ENCODE measurements around the gene BEST3. TPM values are rescaled to one million over a fixed set of nuclear protein-coding genes. Genes with fewer than 3 reads are reported as not detected.

Gene BEST3
- total RNA-seq, 4 donors from 2014 or later, result 0.23 TPM; not detected in 3

DNA sequence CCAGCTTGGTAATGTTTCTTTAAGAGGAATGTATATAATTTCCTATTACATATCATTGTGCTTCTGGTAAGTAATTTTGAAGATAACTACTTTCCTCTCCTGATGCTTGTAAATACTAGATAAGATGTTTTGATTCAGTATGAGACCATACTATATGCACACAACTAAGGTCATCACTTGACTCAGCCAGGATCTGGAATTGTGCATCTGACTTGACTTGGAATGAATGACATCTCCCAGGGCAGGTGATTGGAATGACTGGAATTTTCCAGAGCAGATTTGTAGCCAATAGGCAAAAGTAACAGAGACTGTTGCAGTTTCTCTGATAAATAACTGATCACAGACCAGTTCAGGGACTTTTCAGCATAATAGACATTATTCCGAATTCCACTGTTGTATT, 11.1 kb downstream of the BEST3 start:
- no peaks in the 10 kb centered on the region for H3K27me3 ChIP-seq
- TF ChIP-seq EP300 (IDR thresholded peaks at IDR 0.05) (no peak), POLR2A (IDR thresholded peaks at IDR 0.05) (no peak), POLR2AphosphoS5 (IDR thresholded peaks at IDR 0.05) (no peak)
- TF ChIP-seq, protein P1, sequence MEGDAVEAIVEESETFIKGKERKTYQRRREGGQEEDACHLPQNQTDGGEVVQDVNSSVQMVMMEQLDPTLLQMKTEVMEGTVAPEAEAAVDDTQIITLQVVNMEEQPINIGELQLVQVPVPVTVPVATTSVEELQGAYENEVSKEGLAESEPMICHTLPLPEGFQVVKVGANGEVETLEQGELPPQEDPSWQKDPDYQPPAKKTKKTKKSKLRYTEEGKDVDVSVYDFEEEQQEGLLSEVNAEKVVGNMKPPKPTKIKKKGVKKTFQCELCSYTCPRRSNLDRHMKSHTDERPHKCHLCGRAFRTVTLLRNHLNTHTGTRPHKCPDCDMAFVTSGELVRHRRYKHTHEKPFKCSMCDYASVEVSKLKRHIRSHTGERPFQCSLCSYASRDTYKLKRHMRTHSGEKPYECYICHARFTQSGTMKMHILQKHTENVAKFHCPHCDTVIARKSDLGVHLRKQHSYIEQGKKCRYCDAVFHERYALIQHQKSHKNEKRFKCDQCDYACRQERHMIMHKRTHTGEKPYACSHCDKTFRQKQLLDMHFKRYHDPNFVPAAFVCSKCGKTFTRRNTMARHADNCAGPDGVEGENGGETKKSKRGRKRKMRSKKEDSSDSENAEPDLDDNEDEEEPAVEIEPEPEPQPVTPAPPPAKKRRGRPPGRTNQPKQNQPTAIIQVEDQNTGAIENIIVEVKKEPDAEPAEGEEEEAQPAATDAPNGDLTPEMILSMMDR (IDR thresholded peaks at IDR 0.05), result no peak
- ATAC-seq, result no peak
- H3K4me1 ChIP-seq, result no peaks in the 10 kb centered on the region
- WGBS, 2 donors (ENCODE audit: low coverage in 1 of 2), result 90% methylated on average over 1 of the region's 1 CpG
- H3K27ac ChIP-seq, result no peak overlapping the region
- H3K4me3 ChIP-seq, result no peak overlapping the region
- H3K9me3 ChIP-seq, result no peaks in the 10 kb centered on the region
- no peaks in the 10 kb centered on the region for H3K36me3 ChIP-seq

GRCh38 chr12:69687390-69687789, 11.7 kb downstream of the BEST3 start:
- Histone ChIP-seq H3K4me3 (no peak overlapping the region), H3K4me1 (no peaks in the 10 kb centered on the region), H3K36me3 (no peaks in the 10 kb centered on the region), H3K9me3 (no peaks in the 10 kb centered on the region), H3K27ac (no peak overlapping the region), H3K27me3 (no peaks in the 10 kb centered on the region)
- WGBS, 2 donors (ENCODE audit: low coverage in 1 of 2), result 77 to 100% methylated on average over 1 to 4 of the region's 4 CpGs
- ATAC-seq, result no peak
- TF ChIP-seq POLR2AphosphoS5 (IDR thresholded peaks at IDR 0.05) (no peak), POLR2A (IDR thresholded peaks at IDR 0.05) (no peak), EP300 (IDR thresholded peaks at IDR 0.05) (no peak)
- TF ChIP-seq, protein P1 (IDR thresholded peaks at IDR 0.05), result no peak

- H3K4me1 ChIP-seq, result no peaks in the 10 kb centered on the region
- no peak for TF ChIP-seq EP300 (IDR thresholded peaks at IDR 0.05)
- TF ChIP-seq, protein P1 (IDR thresholded peaks at IDR 0.05), result no peak
- TF ChIP-seq POLR2AphosphoS5 (IDR thresholded peaks at IDR 0.05), result no peak
- no peak for TF ChIP-seq POLR2A (IDR thresholded peaks at IDR 0.05)
- H3K4me3 ChIP-seq, result no peak overlapping the region
- H3K27ac ChIP-seq, result no peak overlapping the region
- no peaks in the 10 kb centered on the region for H3K27me3 ChIP-seq
- ATAC-seq, result no peak
- 71 to 75% methylated on average over 2 of the region's 2 CpGs for WGBS, 2 donors (ENCODE audit: low coverage in 1 of 2)
- no peaks in the 10 kb centered on the region for H3K9me3 ChIP-seq
- no peaks in the 10 kb centered on the region for H3K36me3 ChIP-seq
Observed at GRCh38 chr12:69686731-69687130, 12.4 kb downstream of the BEST3 start.

DNA sequence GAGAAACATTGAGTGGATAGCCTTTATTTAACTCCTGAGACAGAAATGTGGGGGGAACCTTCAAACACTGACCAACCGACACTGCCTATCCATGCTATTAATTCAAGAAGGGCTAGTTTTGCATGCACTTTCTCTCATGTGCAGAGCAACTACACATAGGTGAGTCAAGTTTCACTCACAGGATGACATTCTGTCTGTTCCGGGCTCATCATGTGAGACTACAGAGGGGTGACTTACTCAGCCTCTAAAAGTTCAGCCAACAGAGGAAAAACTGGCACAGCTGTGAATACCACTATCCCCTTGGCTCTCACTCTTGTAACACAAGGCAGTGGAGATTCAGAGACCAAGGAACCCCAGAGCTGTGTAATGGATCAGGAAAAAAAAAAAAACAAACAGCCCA, 13.3 kb downstream of the BEST3 start:
- WGBS, 2 donors (ENCODE audit: low coverage in 1 of 2), result 60 to 79% methylated on average over 1 to 2 of the region's 2 CpGs

GRCh38 chr12:69684466-69684865, 14.6 kb downstream of the BEST3 start:
- Histone ChIP-seq H3K4me1 (no peaks in the 10 kb centered on the region), H3K9me3 (no peaks in the 10 kb centered on the region), H3K27me3 (no peaks in the 10 kb centered on the region), H3K27ac (no peak overlapping the region), H3K36me3 (no peaks in the 10 kb centered on the region), H3K4me3 (no peak overlapping the region)
- ATAC-seq, result no peak
- TF ChIP-seq POLR2AphosphoS5 (IDR thresholded peaks at IDR 0.05) (no peak), POLR2A (IDR thresholded peaks at IDR 0.05) (no peak), EP300 (IDR thresholded peaks at IDR 0.05) (no peak)
- TF ChIP-seq, protein P1 (IDR thresholded peaks at IDR 0.05), result no peak
- WGBS, 2 donors (ENCODE audit: low coverage in 1 of 2), result 35 to 39% methylated on average over 2 of the region's 2 CpGs

More for the DNA sequence above, 13.3 kb downstream of the BEST3 start:
- H3K9me3 ChIP-seq, result no peaks in the 10 kb centered on the region
- TF ChIP-seq, protein P1 (IDR thresholded peaks at IDR 0.05), result no peak
- TF ChIP-seq EP300 (IDR thresholded peaks at IDR 0.05), result no peak
- no peak for TF ChIP-seq POLR2AphosphoS5 (IDR thresholded peaks at IDR 0.05)
- no peak for TF ChIP-seq POLR2A (IDR thresholded peaks at IDR 0.05)
- H3K27ac ChIP-seq, result no peak overlapping the region
- no peak for ATAC-seq
- no peaks in the 10 kb centered on the region for H3K36me3 ChIP-seq
- H3K27me3 ChIP-seq, result no peaks in the 10 kb centered on the region
- no peak overlapping the region for H3K4me3 ChIP-seq
- no peaks in the 10 kb centered on the region for H3K4me1 ChIP-seq
